Keratinocyte (primary cell): ENCODE results near the gene ANKS6. TPM values are rescaled to one million over a fixed set of nuclear protein-coding genes. Genes with fewer than 3 reads are reported as not detected.

Experiments used
- DNase-seq: peaks from one replicate; pipeline ENCODE4 v3.0.0-alpha.2; 2011; ENCODE audit warnings: low read depth, missing footprints, low spot score
- FAIRE-seq: peaks from 2 replicates; lab custom pipeline; 2011; peaks lifted over from hg19 to GRCh38; lab: Jason Lieb, UNC
- H2AFZ ChIP-seq: 2 replicates; pipeline ENCODE4 v1.6.0; 2012; ENCODE audit warnings: low read length, control low read depth, inconsistent platforms; ENCODE audit not compliant: control insufficient read depth
- H3K27ac ChIP-seq: 2 replicates; pipeline ENCODE4 v1.5.1; 2011; ENCODE audit warnings: low read length; ENCODE audit not compliant: control insufficient read depth, insufficient read depth
- H3K27me3 ChIP-seq: 3 replicates; pipeline ENCODE4 v1.6.0; 2011; ENCODE audit warnings: low read length; ENCODE audit not compliant: control insufficient read depth, insufficient read depth; ENCODE audit errors: extremely low read depth
- H3K36me3 ChIP-seq, 2 experiments: 2 replicates in 1 of 2; 3 replicates in 1 of 2; pipeline ENCODE4 v1.5.1; 2011; ENCODE audit warnings: low read length in 2 of 2, mild to moderate bottlenecking in 1 of 2; ENCODE audit not compliant: control insufficient read depth in 2 of 2, insufficient read depth in 2 of 2; ENCODE audit errors: extremely low read depth in 1 of 2
- H3K4me1 ChIP-seq: 3 replicates; pipeline ENCODE4 v1.5.1; 2011; ENCODE audit warnings: low read length; ENCODE audit not compliant: control insufficient read depth, insufficient read depth; ENCODE audit errors: extremely low read depth
- H3K4me2 ChIP-seq: 3 replicates; pipeline ENCODE4 v1.6.0; 2011; ENCODE audit warnings: low read depth, low read length; ENCODE audit not compliant: control insufficient read depth, insufficient read depth; ENCODE audit errors: extremely low read depth
- H3K4me3 ChIP-seq, 3 experiments: fragments of 200-600 bp in 1 of 3; sonication (generic) in 1 of 3; 2 replicates in 2 of 3; 3 replicates in 1 of 3; pipeline ENCODE4 v1.5.1; 2011 to 2016; ENCODE audit warnings: low read length in 3 of 3, mild to moderate bottlenecking in 3 of 3, control low read depth in 2 of 3, inconsistent platforms in 1 of 3, low read depth in 1 of 3, mixed read lengths in 1 of 3, mixed run types in 1 of 3, moderate library complexity in 1 of 3; ENCODE audit not compliant: control insufficient read depth in 2 of 3, insufficient read depth in 2 of 3; ENCODE audit errors: extremely low read depth in 1 of 3
- H3K79me2 ChIP-seq: 2 replicates; pipeline ENCODE4 v1.6.0; 2012; ENCODE audit warnings: low read length; ENCODE audit not compliant: control insufficient read depth, insufficient read depth
- H3K9ac ChIP-seq: 3 replicates; pipeline ENCODE4 v1.6.0; 2011; ENCODE audit warnings: low read length; ENCODE audit not compliant: control insufficient read depth, insufficient read depth; ENCODE audit errors: extremely low read depth
- H3K9me1 ChIP-seq: 3 replicates; pipeline ENCODE4 v1.6.0; 2011; ENCODE audit warnings: low read length; ENCODE audit not compliant: control insufficient read depth, insufficient read depth; ENCODE audit errors: extremely low read depth
- H3K9me3 ChIP-seq: 2 replicates; pipeline ENCODE4 v1.5.1; 2012; ENCODE audit warnings: low read depth, low read length; ENCODE audit not compliant: control insufficient read depth
- H4K20me1 ChIP-seq: 3 replicates; pipeline ENCODE4 v1.6.0; 2011; ENCODE audit warnings: low read length; ENCODE audit not compliant: control insufficient read depth, insufficient read depth; ENCODE audit errors: extremely low read depth
- EZH2 ChIP-seq: IDR thresholded peaks from one replicate; pipeline ENCODE4 v1.6.1; 2012; ENCODE audit warnings: inconsistent platforms, mild to moderate bottlenecking, low read length, moderate library complexity
- dilution Hi-C: fragments of 300-500 bp; cut with MboI; formaldehyde crosslinking; loops from one replicate; pipeline ENCODE4 v1.7.0; 2020; ENCODE audit warnings: low sequenced_read_pairs; ENCODE audit not compliant: extremely low pct_ligation_motif_present
- polyA plus RNA-seq, 5 experiments: library from polyadenylated mRNA; depleted of rRNA in 3 of 5; stranded (reverse) in 3 of 5; stranded (forward) in 1 of 5; unstranded in 1 of 5; fragments of >200 nt; gene quantifications; 1 replicate in 1 of 5; 2 replicates in 3 of 5; 3 replicates in 1 of 5; pipeline versions ENCODE4 v1.2.1 to v1.2.3, GENCODE V29; 2011 to 2012; ENCODE audit warnings: missing spikeins in 2 of 5, low read depth in 1 of 5, low replicate concordance in 1 of 5
- TF ChIP-seq, protein P1 (sequence below), 3 experiments: IDR thresholded peaks in 1 of 3; conservative IDR thresholded peaks in 1 of 3; optimal IDR thresholded peaks in 1 of 3; 2 replicates in 2 of 3; 3 replicates in 1 of 3; pipeline versions ENCODE3 to v1.5.1; 2011; ENCODE audit warnings: low read length in 3 of 3, mild to moderate bottlenecking in 3 of 3, moderate library complexity in 2 of 3, control low read depth in 1 of 3, inconsistent platforms in 1 of 3; ENCODE audit not compliant: insufficient read depth in 2 of 3; ENCODE audit errors: extremely low read depth in 1 of 3

ANKS6 gene
- polyA plus RNA-seq, 1 donor (not counting 4 experiments of a cell fraction or from before 2014, with no cell fraction given), result 13.5 TPM

GRCh38 chr9:98736226-98736625, 60.1 kb downstream of the ANKS6 start:
- dilution Hi-C loops, result no loop called here
- Histone ChIP-seq H3K9me3 (no peaks in the 10 kb centered on the region), H3K4me2 (no peak overlapping the region), H4K20me1 (no peaks in the 10 kb centered on the region), H3K27me3 (no peaks in the 10 kb centered on the region), H3K4me1 (peaks cover 12% of the 10 kb centered on the region), H3K9ac (no peak overlapping the region), H3K4me3 (no peak overlapping the region), H3K9me1 (no peaks in the 10 kb centered on the region), H3K36me3 (peaks cover 3 to 8% of the 10 kb centered on the region in 2 experiments), H3K79me2 (no peaks in the 10 kb centered on the region), H2AFZ (no peak overlapping the region), H3K27ac (no peak overlapping the region)
- DNase-seq, result no peak
- no peak for TF ChIP-seq EZH2
- TF ChIP-seq, protein P1, sequence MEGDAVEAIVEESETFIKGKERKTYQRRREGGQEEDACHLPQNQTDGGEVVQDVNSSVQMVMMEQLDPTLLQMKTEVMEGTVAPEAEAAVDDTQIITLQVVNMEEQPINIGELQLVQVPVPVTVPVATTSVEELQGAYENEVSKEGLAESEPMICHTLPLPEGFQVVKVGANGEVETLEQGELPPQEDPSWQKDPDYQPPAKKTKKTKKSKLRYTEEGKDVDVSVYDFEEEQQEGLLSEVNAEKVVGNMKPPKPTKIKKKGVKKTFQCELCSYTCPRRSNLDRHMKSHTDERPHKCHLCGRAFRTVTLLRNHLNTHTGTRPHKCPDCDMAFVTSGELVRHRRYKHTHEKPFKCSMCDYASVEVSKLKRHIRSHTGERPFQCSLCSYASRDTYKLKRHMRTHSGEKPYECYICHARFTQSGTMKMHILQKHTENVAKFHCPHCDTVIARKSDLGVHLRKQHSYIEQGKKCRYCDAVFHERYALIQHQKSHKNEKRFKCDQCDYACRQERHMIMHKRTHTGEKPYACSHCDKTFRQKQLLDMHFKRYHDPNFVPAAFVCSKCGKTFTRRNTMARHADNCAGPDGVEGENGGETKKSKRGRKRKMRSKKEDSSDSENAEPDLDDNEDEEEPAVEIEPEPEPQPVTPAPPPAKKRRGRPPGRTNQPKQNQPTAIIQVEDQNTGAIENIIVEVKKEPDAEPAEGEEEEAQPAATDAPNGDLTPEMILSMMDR (optimal IDR thresholded peaks at IDR 0.05 in 1 of 3, IDR thresholded peaks at IDR 0.05 in 1 of 3, conservative IDR thresholded peaks at IDR 0.05 in 1 of 3; ENCODE audit: extremely low read depth in 1 of 3, insufficient read depth in 2 of 3, low read length in 3 of 3), result no peak
- no peak for FAIRE-seq

- FAIRE-seq (peak; percentile 84), DNase-seq (peak; percentile 17)
- H4K20me1 ChIP-seq, result no peaks in the 10 kb centered on the region
- H3K9me3 ChIP-seq, result no peaks in the 10 kb centered on the region
- no peak overlapping the region for H3K4me3 ChIP-seq
- no peak overlapping the region for H3K9ac ChIP-seq
- dilution Hi-C loops, result no loop called here
- peaks cover 3 to 8% of the 10 kb centered on the region in 2 experiments for H3K36me3 ChIP-seq
- H3K79me2 ChIP-seq, result no peaks in the 10 kb centered on the region
- H3K4me1 ChIP-seq, result peaks cover 12% of the 10 kb centered on the region
- no peaks in the 10 kb centered on the region for H3K9me1 ChIP-seq
- peaks cover 4% of the 10 kb centered on the region for H3K27me3 ChIP-seq
- H3K27ac ChIP-seq, result no peak overlapping the region
- H3K4me2 ChIP-seq, result no peak overlapping the region
- no peak overlapping the region for H2AFZ ChIP-seq
- TF ChIP-seq EZH2, result no peak
- TF ChIP-seq, protein P1 (optimal IDR thresholded peaks at IDR 0.05 in 1 of 3, IDR thresholded peaks at IDR 0.05 in 1 of 3, conservative IDR thresholded peaks at IDR 0.05 in 1 of 3; ENCODE audit: extremely low read depth in 1 of 3, insufficient read depth in 2 of 3, low read length in 3 of 3), result no peak
Observed at GRCh38 chr9:98732801-98733200, 63.6 kb downstream of the ANKS6 start.
